NCI-H1694 treated with DMSO at 0.1 percent for 48 hours (cell line): ENCODE measurements around the gene FAM227A.
"Not testable (repeated sequence)": the region's sequence is repeated elsewhere in the genome, so short reads cannot be mapped to it uniquely, and the experiment has no call there.

ENCODE experiments used
- DNase-seq: peaks from one replicate; lab custom pipeline; 2025; lab: John Stamatoyannopoulos, UW

The FAM227A gene

GRCh38 chr22:38611559-38611958, 44.6 kb downstream of the FAM227A start:
- DNase-seq, result no peak

DNA sequence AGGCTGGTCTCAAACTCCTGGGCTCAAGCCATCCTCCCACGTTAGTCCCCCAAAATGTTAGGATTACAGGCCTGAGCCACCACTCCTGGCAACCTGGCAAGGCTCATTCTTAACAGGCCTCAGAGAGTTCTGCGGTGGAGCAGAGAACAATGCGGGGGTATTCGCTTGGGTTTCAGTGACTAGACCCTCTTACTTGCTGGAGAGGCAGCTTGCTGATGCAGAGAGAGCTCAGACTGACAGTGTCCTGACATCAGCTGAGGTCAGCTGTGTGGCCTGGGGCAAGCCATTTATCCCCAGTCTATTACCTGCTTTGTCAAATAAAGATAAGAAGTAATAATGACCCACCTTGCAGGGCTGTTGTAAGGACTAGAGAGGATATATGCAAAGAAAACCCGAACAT, 46.0 kb downstream of the FAM227A start:
- no peak for DNase-seq

GRCh38 chr22:38608992-38609750, 47.0 kb downstream of the FAM227A start:
- peak; percentile 33 for DNase-seq

DNA sequence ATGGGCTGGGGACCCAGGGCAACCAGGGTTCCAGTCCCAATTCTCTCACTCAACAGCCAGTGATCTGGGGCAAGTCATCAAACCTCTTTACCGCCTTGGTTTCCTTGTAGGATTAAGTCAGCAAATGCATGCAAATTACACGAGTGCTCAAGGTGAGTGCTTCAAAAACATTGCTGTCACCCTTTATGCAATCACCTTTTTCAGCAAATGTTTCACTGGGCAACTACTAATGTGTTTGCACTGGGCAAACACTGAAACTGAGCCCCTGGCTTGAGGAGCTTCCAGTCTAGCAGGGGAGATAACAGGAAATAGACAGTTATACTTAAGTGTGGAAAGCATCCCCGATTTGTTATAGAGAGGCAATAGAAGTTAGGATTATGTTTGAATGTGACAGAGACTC, 48.5 kb downstream of the FAM227A start:
- DNase-seq, result no peak

DNA sequence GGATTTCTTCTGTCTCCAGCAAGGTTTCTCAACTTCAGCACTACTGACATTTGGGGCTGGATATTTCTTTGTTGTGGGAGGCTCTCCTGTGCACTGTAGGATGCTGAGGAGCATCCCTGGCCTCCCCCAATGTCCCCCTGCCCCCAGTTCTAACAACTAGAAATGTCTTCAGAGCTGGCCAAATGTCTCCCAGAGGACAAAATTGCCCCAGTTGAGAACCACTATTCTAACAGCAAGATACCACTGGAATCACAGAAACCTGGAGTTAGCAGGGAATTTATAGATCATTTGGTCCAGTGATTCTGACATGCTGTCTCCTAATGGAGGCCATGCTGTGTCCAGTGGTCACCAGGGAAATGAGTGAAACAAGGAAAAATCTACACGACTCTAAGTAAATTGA, 54.0 kb downstream of the FAM227A start:
- no peak for DNase-seq

GRCh38 chr22:38601221-38601764, 54.9 kb downstream of the FAM227A start:
- DNase-seq, result no peak

DNA sequence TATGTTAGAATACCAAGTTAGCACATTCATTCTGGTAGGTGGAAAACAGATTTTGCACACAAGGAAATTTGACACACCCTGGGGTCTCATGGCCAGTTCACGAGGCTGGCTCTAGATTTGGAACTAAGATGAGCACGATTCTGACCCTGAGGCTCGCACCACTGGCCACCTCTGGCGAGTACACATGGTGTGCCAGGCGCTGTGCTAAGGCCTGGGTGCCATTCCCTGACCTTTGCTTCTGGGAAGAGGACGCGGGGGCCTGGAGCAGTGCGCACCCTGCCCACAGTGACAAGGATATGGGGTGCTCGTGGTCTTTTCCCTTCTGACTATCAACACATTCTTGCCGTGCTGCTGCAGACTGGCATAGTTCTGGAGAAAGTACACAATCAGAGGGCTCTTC, 56.7 kb downstream of the FAM227A start:
- DNase-seq, result no peak

DNA sequence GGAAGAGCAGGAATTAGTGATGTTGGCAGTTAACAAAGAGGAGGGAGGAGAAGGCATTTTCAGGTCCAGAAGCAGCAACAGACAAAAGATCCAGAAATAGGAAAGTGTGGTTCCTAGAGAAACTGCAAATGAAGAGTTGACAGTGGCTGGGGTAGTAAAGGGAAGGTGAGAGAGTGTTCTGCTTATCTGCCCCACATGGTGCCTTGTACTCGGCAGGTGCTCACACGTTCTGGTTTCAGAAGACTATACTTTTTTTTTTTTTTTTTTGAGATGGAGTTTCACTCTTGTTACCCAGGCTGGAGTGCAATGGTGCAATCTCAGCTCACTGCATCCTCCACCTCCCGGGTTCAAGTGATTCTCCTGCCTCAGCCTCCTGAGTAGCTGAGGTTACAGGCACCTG, 73.3 kb downstream of the FAM227A start:
- DNase-seq, result not testable (repeated sequence)

GRCh38 chr22:38578505-38578904, 77.7 kb downstream of the FAM227A start:
- no peak for DNase-seq

GRCh38 chr22:38572065-38572464, 84.1 kb downstream of the FAM227A start:
- peak; percentile 36 for DNase-seq

- DNase-seq, result peak; percentile 22
Observed at GRCh38 chr22:38570779-38571364, 85.3 kb downstream of the FAM227A start.

DNA sequence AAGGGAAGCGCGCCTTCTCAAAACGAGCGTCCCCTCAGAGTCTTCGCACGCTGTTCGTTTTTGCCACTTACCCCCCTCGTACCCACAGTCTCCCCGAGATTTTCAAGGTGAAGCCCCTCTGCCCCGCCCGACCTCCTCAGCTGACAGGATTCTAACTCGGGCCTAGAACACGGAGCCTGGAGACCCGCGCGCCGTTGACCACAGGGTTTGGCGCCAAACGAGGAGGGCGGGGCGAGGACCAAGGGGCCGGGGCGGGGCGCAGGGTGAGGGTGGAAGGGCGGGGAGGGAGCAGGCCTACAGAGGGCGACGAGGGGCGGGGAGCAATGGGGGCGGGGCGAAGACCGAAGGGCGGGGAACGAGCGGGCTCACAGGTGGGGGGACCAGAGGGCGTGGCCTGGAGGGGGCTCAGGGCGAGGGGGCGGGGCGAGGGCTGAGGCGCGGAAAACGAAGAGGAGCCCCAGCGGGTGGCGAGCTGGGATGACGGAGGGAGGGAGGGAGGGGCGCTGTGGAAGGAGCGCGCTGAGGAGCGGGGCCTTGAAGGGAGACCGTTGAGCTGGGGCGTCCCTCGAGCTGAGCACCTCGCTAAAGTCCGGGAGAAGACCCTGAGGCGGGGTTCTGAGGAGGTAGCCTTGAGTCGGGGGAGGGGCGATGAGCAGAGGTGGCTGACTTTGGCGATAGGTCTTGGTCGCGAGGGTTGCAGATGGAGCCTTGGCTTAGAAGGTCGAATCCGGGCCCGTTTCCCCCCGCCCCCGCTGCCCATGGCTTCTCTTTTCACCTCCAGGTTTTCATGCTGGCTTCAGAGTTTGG, 86.0 kb downstream of the FAM227A start, which contains the start of gene DMC1:
Gene DMC1, minus strand, starts transcription at position 212 of the 807 bp plus-strand sequence. CDS start 1,927 bp downstream, outside the sequence.
- no peak for DNase-seq

- DNase-seq, result no peak
Observed at GRCh38 chr22:38569181-38569971, 86.8 kb downstream of the FAM227A start.

DNA sequence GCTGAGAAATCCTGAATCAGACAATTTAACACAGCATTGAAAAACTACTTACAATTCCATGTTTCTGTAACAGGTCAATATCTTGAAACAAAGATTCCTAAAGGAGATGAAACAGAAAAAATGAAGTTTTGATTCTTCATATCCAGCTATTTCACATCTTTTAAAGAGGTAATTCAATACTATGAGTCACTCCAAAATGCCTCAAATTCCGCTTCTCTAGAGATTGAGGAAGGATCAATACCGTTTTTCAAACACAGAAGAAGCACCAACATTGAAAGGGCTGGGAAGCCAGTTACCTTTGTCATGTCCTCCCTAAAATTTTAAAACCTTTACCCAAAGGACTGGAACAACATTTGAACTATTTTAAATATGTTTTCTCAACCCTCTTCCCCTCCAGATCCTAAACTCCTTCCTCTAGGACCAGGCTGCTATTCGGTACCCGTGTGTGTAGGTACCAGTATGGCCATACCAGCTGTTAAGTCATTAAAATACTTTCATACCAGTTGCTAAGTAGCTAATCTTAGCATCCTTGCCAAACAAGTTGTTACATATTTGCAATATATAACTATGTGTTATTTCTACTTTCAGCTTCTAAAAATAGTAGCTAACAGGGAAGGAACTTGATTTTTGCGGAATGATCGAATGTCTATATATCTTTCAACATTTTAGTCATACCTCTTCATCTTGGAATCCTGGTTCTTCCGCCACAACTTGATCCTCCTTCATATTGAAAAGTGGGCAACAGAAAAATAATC, 88.5 kb downstream of the FAM227A start:
- DNase-seq, result no peak

DNA sequence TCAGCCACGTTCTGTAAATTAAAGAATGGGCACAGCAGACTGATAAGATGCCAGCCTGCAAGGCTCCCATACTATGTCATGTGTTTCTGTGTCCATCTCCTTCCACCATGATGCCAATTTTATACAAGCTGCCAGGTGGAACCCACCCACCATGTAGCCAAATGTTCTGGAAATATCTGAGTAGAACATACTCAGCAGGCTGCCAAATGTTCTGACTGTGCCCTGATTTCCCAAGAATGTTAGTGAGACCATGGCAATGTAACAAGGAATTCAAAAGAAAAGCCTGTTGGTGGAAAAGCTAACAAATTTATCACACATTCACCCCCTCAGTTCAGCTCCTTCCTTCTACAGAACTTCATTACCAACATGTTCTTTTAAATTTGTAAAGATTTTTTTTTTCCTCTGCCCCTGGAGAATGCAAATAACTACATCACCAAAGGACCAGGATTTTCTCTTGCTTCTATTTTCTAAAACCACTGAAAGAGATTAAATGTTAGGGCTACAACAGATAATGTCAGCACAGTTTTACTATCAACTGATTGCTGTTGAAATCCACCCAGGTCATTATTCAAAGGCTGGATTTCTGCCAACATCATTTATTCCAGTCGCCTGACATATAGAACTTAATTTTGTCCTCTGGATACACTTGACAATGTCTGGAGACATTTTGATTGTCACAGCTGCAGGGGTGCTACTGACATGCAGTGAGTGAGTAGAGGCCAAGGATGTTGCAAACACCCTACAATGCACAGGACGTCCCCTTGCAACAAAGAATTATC, 89.3 kb downstream of the FAM227A start:
- no peak for DNase-seq

- DNase-seq, result no peak
Observed at GRCh38 chr22:38565441-38565840, 90.8 kb downstream of the FAM227A start.

DNA sequence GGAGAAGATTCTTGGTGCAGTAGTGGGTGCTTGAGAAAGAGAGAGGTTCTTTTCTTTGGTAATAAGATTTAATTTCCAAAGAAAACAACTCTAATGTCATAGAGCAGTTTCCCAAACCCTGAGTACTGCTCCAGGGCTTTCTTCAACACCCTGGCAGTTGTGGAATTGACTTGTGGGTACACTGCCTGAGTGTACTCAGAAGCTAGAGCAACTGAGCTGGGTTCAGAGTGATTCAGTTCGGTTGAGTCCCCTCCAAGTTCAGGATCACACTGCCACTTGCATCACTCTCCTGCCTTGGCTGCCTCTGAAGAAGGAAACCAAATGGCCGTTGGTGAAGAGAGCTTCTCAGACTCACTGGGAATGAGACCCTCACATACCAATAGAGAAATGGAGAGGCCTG, 91.5 kb downstream of the FAM227A start:
- DNase-seq, result no peak

DNA sequence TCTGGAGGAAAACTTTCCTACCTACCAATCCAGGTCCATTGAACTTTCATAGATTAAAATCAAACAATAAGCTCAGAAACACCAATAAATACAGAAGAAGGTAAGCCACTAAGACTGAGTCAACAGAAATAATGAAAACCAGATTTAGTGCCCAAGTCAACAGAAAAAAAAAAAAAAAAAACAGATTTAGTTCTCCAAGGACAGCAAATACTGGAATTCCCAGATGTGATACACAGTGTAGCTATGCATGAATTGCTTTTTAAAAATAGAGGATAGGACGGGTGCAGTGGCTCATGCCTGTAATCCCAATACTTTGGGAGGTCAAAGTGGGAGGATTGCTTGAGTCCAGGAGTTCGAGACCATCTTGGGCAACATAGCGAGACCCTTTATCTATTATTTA, 101.9 kb downstream of the FAM227A start:
- DNase-seq, result no peak

GRCh38 chr22:38549101-38549894, 106.9 kb downstream of the FAM227A start:
- no peak for DNase-seq
